ENCODE measurements around the gene CNTN1. TPM values are rescaled to one million over a fixed set of nuclear protein-coding genes. Genes with fewer than 3 reads are reported as not detected.

The CNTN1 gene
- total RNA-seq, 2 donors from 2014 or later: 16.3 to 33.6 TPM

DNA sequence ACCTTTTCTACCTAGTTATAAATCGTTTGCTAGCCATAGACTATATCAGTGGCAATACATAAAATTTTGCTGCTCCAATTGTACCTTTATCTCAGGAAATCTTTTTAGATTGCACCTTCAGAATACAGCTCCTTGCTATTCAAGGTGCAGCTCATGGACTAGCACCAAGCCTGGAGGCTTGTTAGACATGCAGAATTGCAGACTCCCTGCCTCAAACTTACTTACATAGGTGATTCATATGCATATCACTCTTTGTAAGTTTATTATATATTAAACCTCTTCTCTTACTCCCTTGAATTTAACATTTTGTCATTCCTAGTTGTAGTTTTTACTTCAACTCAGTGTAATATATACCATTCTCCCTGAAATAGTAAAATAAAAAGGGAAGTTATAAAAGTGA, 300.4 kb downstream of the CNTN1 start:
- no peak for DNase-seq (ENCODE audit: low spot score)
- WGBS: 44% methylated on average over 1 of the region's 1 CpG
- Histone ChIP-seq H3K4me1 (replicated peaks) (no peaks in the 10 kb centered on the region), H3K4me3 (no peak overlapping the region), H3K9me3 (no peaks in the 10 kb centered on the region), H3K27ac (no peak overlapping the region), H3K36me3 (no peaks in the 10 kb centered on the region), H3K27me3 (replicated peaks; ENCODE audit: insufficient read depth) (no peaks in the 10 kb centered on the region)
- intact Hi-C loops (cut with DNase I): no loop called here
- no peak for TF ChIP-seq POLR2AphosphoS5 (IDR thresholded peaks at IDR 0.05)
- no peak for TF ChIP-seq POLR2A (IDR thresholded peaks at IDR 0.05)
- TF ChIP-seq, protein P1, sequence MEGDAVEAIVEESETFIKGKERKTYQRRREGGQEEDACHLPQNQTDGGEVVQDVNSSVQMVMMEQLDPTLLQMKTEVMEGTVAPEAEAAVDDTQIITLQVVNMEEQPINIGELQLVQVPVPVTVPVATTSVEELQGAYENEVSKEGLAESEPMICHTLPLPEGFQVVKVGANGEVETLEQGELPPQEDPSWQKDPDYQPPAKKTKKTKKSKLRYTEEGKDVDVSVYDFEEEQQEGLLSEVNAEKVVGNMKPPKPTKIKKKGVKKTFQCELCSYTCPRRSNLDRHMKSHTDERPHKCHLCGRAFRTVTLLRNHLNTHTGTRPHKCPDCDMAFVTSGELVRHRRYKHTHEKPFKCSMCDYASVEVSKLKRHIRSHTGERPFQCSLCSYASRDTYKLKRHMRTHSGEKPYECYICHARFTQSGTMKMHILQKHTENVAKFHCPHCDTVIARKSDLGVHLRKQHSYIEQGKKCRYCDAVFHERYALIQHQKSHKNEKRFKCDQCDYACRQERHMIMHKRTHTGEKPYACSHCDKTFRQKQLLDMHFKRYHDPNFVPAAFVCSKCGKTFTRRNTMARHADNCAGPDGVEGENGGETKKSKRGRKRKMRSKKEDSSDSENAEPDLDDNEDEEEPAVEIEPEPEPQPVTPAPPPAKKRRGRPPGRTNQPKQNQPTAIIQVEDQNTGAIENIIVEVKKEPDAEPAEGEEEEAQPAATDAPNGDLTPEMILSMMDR (IDR thresholded peaks at IDR 0.05): no peak

DNA sequence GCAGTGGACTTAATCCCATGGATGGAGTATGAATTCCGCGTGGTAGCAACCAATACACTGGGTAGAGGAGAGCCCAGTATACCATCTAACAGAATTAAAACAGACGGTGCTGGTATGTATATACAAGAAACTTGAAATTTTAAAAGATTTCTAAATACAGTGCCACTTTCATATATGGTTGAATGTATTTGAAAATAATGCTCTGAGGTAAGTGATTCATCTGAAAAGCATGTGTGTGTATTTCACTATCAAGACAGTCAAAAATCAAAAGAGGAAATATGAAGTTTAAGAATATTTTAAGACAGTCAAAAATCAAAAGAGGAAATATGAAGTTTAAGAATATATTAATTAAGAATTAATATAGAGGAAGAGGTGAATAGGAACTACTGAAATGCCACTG, 300.9 kb downstream of the CNTN1 start:
- H3K36me3 ChIP-seq: no peaks in the 10 kb centered on the region
- H3K27me3 ChIP-seq (replicated peaks; ENCODE audit: insufficient read depth): no peaks in the 10 kb centered on the region
- H3K4me3 ChIP-seq: no peak overlapping the region
- WGBS: 94% methylated on average over 3 of the region's 3 CpGs
- no peak for DNase-seq (ENCODE audit: low spot score)
- intact Hi-C loops (cut with DNase I): no loop called here
- no peak overlapping the region for H3K27ac ChIP-seq
- no peaks in the 10 kb centered on the region for H3K4me1 ChIP-seq (replicated peaks)
- TF ChIP-seq POLR2AphosphoS5 (IDR thresholded peaks at IDR 0.05): no peak
- TF ChIP-seq, protein P1 (IDR thresholded peaks at IDR 0.05): no peak
- no peaks in the 10 kb centered on the region for H3K9me3 ChIP-seq

DNA sequence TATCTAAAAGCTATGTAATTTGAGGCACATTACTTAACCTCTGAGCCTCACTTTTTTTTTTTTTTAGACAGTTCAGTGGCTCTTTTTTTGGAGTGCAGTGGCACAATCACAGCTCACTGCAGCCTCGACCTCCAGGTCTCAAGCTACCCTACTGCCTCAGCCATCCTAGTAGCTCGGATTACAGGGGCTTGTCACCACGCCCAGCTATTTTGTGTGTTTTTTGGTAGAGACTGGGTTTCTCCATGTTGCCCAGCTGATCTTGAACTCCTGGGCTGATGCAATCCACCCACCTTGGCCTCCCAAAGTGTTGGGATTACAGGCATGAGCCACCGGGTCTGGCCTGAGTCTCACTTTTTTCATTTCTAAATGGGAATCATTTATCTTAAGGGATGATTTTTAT, 303.9 kb downstream of the CNTN1 start:
- Histone ChIP-seq H3K36me3 (no peaks in the 10 kb centered on the region), H3K4me3 (no peak overlapping the region), H3K9me3 (no peaks in the 10 kb centered on the region), H3K27me3 (replicated peaks; ENCODE audit: insufficient read depth) (no peaks in the 10 kb centered on the region), H3K27ac (no peak overlapping the region), H3K4me1 (replicated peaks) (no peaks in the 10 kb centered on the region)
- DNase-seq (ENCODE audit: low spot score): no peak
- TF ChIP-seq POLR2AphosphoS5 (IDR thresholded peaks at IDR 0.05): no peak
- 72% methylated on average over 4 of the region's 4 CpGs for WGBS
- intact Hi-C loops (cut with DNase I): no loop called here

DNA sequence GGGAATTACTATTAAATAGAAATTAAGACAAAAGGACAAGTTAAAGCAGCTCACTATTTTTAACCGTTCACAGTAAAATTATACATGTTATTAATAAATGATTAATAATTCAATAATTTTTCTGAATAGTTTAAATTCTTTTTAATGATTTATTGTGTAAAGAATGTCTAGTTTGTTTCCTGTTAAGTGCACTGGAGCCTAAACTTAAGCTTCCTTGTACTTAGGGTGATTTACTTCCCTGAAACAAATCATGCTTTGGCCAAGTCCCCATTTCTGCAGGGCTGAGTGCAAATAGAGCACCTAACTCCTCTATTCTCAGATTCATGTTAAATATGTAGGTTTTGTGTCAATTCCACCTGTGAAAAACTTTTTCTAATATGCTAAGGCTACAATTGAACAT, 307.0 kb downstream of the CNTN1 start:
- intact Hi-C loops (cut with DNase I): no loop called here
- DNase-seq (ENCODE audit: low spot score): no peak

DNA sequence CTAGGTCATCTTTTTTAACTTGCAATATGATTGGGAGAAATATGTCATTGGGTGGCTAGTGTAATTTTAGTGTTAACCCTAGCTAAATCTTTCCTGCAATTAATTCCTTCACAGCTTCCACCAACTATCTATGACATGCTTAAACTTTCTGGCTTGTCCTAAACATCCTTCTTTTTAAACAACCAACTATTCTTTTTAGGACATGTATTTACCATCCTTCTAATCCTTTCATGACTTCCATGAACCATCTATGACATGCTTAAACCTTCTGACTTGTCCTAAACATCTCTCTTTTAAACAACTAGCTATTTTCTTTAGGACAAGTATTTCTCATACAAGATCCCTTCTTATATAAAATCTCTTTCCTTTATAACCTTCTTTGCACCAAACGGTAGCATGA, 316.2 kb downstream of the CNTN1 start:
- 94% methylated on average over 1 of the region's 1 CpG for WGBS
- Histone ChIP-seq H3K4me3 (no peak overlapping the region), H3K4me1 (replicated peaks) (no peaks in the 10 kb centered on the region), H3K27me3 (replicated peaks; ENCODE audit: insufficient read depth) (no peaks in the 10 kb centered on the region), H3K36me3 (no peaks in the 10 kb centered on the region), H3K27ac (no peak overlapping the region), H3K9me3 (no peaks in the 10 kb centered on the region)
- DNase-seq (ENCODE audit: low spot score): no peak
- intact Hi-C loops (cut with DNase I): no loop called here
- TF ChIP-seq POLR2A (IDR thresholded peaks at IDR 0.05) (no peak), POLR2AphosphoS5 (IDR thresholded peaks at IDR 0.05) (no peak)
- TF ChIP-seq, protein P1 (IDR thresholded peaks at IDR 0.05): no peak

More for the DNA sequence above, 307.0 kb downstream of the CNTN1 start:
- WGBS: 79% methylated on average over 1 of the region's 1 CpG
- H3K4me1 ChIP-seq (replicated peaks): no peaks in the 10 kb centered on the region
- no peaks in the 10 kb centered on the region for H3K9me3 ChIP-seq
- H3K27me3 ChIP-seq (replicated peaks; ENCODE audit: insufficient read depth): no peaks in the 10 kb centered on the region
- TF ChIP-seq POLR2A (IDR thresholded peaks at IDR 0.05) (no peak), POLR2AphosphoS5 (IDR thresholded peaks at IDR 0.05) (no peak)
- TF ChIP-seq, protein P1 (IDR thresholded peaks at IDR 0.05): no peak
- H3K36me3 ChIP-seq: no peaks in the 10 kb centered on the region
- no peak overlapping the region for H3K4me3 ChIP-seq
- H3K27ac ChIP-seq: no peak overlapping the region

All from prostate gland (tissue), 2 donors.